ENCODE data around the gene PTGES2. TPM values are rescaled to one million over a fixed set of nuclear protein-coding genes. Genes with fewer than 3 reads are reported as not detected.

Gene PTGES2
- total RNA-seq, 1 experiment from 2014 or later = 76.8 TPM

DNA sequence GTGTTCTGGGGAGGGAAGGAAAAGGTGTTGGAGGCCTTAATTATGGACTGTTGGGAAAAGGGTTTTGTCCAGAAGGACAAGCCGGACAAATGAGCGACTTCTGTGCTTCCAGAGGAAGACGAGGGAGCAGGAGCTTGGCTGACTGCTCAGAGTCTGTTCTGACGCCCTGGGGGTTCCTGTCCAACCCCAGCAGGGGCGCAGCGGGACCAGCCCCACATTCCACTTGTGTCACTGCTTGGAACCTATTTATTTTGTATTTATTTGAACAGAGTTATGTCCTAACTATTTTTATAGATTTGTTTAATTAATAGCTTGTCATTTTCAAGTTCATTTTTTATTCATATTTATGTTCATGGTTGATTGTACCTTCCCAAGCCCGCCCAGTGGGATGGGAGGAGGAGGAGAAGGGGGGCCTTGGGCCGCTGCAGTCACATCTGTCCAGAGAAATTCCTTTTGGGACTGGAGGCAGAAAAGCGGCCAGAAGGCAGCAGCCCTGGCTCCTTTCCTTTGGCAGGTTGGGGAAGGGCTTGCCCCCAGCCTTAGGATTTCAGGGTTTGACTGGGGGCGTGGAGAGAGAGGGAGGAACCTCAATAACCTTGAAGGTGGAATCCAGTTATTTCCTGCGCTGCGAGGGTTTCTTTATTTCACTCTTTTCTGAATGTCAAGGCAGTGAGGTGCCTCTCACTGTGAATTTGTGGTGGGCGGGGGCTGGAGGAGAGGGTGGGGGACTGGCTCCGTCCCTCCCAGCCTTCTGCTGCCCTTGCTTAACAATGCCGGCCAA lies 19.1 kb downstream of the PTGES2 start:
- no peak for TF ChIP-seq POLR2AphosphoS5 (IDR thresholded peaks at IDR 0.05; ENCODE audit: low read depth, low read length)
- no peak for TF ChIP-seq TCF7L2 (IDR thresholded peaks at IDR 0.05; ENCODE audit: low read depth, low read length)
- TF ChIP-seq, protein P1, sequence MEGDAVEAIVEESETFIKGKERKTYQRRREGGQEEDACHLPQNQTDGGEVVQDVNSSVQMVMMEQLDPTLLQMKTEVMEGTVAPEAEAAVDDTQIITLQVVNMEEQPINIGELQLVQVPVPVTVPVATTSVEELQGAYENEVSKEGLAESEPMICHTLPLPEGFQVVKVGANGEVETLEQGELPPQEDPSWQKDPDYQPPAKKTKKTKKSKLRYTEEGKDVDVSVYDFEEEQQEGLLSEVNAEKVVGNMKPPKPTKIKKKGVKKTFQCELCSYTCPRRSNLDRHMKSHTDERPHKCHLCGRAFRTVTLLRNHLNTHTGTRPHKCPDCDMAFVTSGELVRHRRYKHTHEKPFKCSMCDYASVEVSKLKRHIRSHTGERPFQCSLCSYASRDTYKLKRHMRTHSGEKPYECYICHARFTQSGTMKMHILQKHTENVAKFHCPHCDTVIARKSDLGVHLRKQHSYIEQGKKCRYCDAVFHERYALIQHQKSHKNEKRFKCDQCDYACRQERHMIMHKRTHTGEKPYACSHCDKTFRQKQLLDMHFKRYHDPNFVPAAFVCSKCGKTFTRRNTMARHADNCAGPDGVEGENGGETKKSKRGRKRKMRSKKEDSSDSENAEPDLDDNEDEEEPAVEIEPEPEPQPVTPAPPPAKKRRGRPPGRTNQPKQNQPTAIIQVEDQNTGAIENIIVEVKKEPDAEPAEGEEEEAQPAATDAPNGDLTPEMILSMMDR (IDR thresholded peaks at IDR 0.05) = no peak
- no peak for TF ChIP-seq SIN3A (IDR thresholded peaks at IDR 0.05; ENCODE audit: borderline replicate concordance, insufficient read depth, low read depth, low read length)
- TF ChIP-seq, protein P2, sequence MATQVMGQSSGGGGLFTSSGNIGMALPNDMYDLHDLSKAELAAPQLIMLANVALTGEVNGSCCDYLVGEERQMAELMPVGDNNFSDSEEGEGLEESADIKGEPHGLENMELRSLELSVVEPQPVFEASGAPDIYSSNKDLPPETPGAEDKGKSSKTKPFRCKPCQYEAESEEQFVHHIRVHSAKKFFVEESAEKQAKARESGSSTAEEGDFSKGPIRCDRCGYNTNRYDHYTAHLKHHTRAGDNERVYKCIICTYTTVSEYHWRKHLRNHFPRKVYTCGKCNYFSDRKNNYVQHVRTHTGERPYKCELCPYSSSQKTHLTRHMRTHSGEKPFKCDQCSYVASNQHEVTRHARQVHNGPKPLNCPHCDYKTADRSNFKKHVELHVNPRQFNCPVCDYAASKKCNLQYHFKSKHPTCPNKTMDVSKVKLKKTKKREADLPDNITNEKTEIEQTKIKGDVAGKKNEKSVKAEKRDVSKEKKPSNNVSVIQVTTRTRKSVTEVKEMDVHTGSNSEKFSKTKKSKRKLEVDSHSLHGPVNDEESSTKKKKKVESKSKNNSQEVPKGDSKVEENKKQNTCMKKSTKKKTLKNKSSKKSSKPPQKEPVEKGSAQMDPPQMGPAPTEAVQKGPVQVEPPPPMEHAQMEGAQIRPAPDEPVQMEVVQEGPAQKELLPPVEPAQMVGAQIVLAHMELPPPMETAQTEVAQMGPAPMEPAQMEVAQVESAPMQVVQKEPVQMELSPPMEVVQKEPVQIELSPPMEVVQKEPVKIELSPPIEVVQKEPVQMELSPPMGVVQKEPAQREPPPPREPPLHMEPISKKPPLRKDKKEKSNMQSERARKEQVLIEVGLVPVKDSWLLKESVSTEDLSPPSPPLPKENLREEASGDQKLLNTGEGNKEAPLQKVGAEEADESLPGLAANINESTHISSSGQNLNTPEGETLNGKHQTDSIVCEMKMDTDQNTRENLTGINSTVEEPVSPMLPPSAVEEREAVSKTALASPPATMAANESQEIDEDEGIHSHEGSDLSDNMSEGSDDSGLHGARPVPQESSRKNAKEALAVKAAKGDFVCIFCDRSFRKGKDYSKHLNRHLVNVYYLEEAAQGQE (IDR thresholded peaks at IDR 0.05; ENCODE audit: insufficient read depth in 1 of 2, low read depth in 2 of 2, low read length in 1 of 2) = no peak
- H3K4me1 ChIP-seq (ENCODE audit: control insufficient read depth, insufficient read depth, low read length) = no peaks in the 10 kb centered on the region
- DNase-seq (ENCODE audit: low read depth, low spot score) = no peak
- H3K9me3 ChIP-seq (ENCODE audit: control insufficient read depth, insufficient read depth, low read depth, low read length) = no peaks in the 10 kb centered on the region
- CTCF ChIA-PET = no interaction called here
- in situ Hi-C loops (cut with HindIII; ENCODE audit: low pct_unique_long_range_greater_than_20kb, low sequenced_read_pairs) (no loop called here), intact Hi-C loops (cut with micrococcal nuclease; ENCODE audit: unreplicated experiment) (no loop called here)
- no peak for ATAC-seq
- POLR2A ChIA-PET = no interaction called here
- H3K36me3 ChIP-seq (ENCODE audit: control insufficient read depth, insufficient read depth, low read length) = no peaks in the 10 kb centered on the region
- H3K27me3 ChIP-seq (ENCODE audit: control insufficient read depth, insufficient read depth, low read length) = no peaks in the 10 kb centered on the region
- BruUV-seq (replicated peaks) = TSS peak; percentile 64
- no peak overlapping the region for H3K4me3 ChIP-seq (ENCODE audit: low read depth in 2 of 2, low read length in 2 of 2)
- H3K27ac ChIP-seq (ENCODE audit: low read length) = no peak overlapping the region

DNA sequence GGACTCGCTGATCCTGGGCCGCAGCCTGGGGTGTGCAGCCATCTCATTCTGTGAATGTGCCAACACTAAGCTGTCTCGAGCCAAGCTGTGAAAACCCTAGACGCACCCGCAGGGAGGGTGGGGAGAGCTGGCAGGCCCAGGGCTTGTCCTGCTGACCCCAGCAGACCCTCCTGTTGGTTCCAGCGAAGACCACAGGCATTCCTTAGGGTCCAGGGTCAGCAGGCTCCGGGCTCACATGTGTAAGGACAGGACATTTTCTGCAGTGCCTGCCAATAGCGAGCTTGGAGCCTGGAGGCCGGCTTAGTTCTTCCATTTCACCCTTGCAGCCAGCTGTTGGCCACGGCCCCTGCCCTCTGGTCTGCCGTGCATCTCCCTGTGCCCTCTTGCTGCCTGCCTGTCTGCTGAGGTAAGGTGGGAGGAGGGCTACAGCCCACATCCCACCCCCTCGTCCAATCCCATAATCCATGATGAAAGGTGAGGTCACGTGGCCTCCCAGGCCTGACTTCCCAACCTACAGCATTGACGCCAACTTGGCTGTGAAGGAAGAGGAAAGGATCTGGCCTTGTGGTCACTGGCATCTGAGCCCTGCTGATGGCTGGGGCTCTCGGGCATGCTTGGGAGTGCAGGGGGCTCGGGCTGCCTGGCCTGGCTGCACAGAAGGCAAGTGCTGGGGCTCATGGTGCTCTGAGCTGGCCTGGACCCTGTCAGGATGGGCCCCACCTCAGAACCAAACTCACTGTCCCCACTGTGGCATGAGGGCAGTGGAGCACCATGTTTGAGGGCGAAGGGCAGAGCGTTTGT lies 19.9 kb downstream of the PTGES2 start:
- DNase-seq (ENCODE audit: low read depth, low spot score) = no peak
- POLR2A ChIA-PET = no interaction called here
- no peak for ATAC-seq
- Histone ChIP-seq H3K36me3 (ENCODE audit: control insufficient read depth, insufficient read depth, low read length) (no peaks in the 10 kb centered on the region), H3K27me3 (ENCODE audit: control insufficient read depth, insufficient read depth, low read length) (no peaks in the 10 kb centered on the region), H3K4me1 (ENCODE audit: control insufficient read depth, insufficient read depth, low read length) (no peaks in the 10 kb centered on the region), H3K27ac (ENCODE audit: low read length) (no peak overlapping the region), H3K9me3 (ENCODE audit: control insufficient read depth, insufficient read depth, low read depth, low read length) (no peaks in the 10 kb centered on the region), H3K4me3 (ENCODE audit: low read depth in 2 of 2, low read length in 2 of 2) (no peak overlapping the region)
- TF ChIP-seq, protein P1 (IDR thresholded peaks at IDR 0.05) = no peak
- TF ChIP-seq SIN3A (IDR thresholded peaks at IDR 0.05; ENCODE audit: borderline replicate concordance, insufficient read depth, low read depth, low read length) = no peak
- TF ChIP-seq, protein P2 (IDR thresholded peaks at IDR 0.05; ENCODE audit: insufficient read depth in 1 of 2, low read depth in 2 of 2, low read length in 1 of 2) = no peak
- no peak for TF ChIP-seq TCF7L2 (IDR thresholded peaks at IDR 0.05; ENCODE audit: low read depth, low read length)
- no peak for TF ChIP-seq POLR2AphosphoS5 (IDR thresholded peaks at IDR 0.05; ENCODE audit: low read depth, low read length)
- intact Hi-C loops (cut with micrococcal nuclease; ENCODE audit: unreplicated experiment) (no loop called here), in situ Hi-C loops (cut with HindIII; ENCODE audit: low pct_unique_long_range_greater_than_20kb, low sequenced_read_pairs) (no loop called here)
- CTCF ChIA-PET = no interaction called here
- BruUV-seq (replicated peaks) = no TSS peak
